Tibial nerve (tissue), 3 donors: ENCODE data around the gene RBM47.

Experiments used
- POLR2A ChIP-seq, 2 donors: fragments of 450-650 bp; IDR thresholded peaks; one replicate each; pipeline ENCODE4 v1.6.1; 2017; ENCODE audit warnings: antibody characterized with exemption in 2 of 2, mild to moderate bottlenecking in 2 of 2, moderate library complexity in 2 of 2
- TF ChIP-seq, protein P1 (sequence below), 5 experiments: fragments of 200-600 bp in 3 of 5; fragments of 450-650 bp in 2 of 5; sonication (generic) in 3 of 5; IDR thresholded peaks; one replicate each; pipeline ENCODE4 v1.5.1; 2016 to 2019; ENCODE audit warnings: antibody characterized with exemption in 5 of 5, mild to moderate bottlenecking in 3 of 5, moderate library complexity in 2 of 5

DNA sequence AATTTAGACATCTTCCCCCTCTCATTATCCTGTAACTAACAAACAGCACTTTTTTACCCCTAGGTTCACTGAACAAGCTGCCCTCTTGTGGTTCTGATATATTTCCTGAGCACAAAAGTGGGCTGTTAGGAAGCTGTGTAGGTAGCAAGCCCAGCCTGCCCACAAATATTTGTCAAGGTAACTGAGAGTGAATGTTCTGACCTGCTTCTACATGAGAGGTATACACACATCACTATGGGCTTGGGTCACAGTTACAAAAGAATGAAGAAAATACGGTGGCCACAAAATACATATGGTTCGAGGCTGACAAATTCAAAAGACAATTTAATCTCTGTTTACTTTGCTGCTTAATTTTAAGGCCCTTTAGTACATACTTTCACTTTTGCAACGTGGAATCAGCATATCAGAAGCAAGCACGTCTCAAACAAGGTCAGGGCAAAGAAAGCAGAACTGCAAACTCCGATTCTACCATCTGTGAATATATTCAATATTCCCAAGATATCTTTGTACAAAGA is 78.7 kb downstream of the RBM47 start:
- TF ChIP-seq, protein P1, sequence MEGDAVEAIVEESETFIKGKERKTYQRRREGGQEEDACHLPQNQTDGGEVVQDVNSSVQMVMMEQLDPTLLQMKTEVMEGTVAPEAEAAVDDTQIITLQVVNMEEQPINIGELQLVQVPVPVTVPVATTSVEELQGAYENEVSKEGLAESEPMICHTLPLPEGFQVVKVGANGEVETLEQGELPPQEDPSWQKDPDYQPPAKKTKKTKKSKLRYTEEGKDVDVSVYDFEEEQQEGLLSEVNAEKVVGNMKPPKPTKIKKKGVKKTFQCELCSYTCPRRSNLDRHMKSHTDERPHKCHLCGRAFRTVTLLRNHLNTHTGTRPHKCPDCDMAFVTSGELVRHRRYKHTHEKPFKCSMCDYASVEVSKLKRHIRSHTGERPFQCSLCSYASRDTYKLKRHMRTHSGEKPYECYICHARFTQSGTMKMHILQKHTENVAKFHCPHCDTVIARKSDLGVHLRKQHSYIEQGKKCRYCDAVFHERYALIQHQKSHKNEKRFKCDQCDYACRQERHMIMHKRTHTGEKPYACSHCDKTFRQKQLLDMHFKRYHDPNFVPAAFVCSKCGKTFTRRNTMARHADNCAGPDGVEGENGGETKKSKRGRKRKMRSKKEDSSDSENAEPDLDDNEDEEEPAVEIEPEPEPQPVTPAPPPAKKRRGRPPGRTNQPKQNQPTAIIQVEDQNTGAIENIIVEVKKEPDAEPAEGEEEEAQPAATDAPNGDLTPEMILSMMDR (IDR thresholded peaks at IDR 0.05): no peak
- TF ChIP-seq POLR2A (IDR thresholded peaks at IDR 0.05): no peak
